ENCODE measurements around the gene PTPA.

The PTPA gene

GRCh38 chr9:129081388-129081904 is 29.8 kb upstream of the PTPA start:
- Histone ChIP-seq H3K36me3 (ENCODE audit: control insufficient read depth in 1 of 2, insufficient read depth in 2 of 2, low read length in 2 of 2) (peaks cover 14 to 28% of the 10 kb centered on the region in 2 donors), H3K9ac (ENCODE audit: low read depth in 1 of 2, low read length in 2 of 2) (peak overlapping the region; percentile 72 to 73), H3K4me1 (ENCODE audit: control insufficient read depth in 1 of 2, insufficient read depth in 2 of 2, low read length in 2 of 2) (peaks cover 46 to 59% of the 10 kb centered on the region in 2 donors), H3K27ac (ENCODE audit: low read depth, low read length) (peak overlapping the region; percentile 85), H3K4me3 (ENCODE audit: low read depth in 1 of 2, low read length in 2 of 2) (peak overlapping the region; percentile 79 to 93), H3K9me3 (ENCODE audit: control insufficient read depth in 1 of 2, low read length in 2 of 2) (no peaks in the 10 kb centered on the region), H3K27me3 (ENCODE audit: control insufficient read depth in 1 of 2, insufficient read depth in 2 of 2, low read length in 2 of 2) (no peaks in the 10 kb centered on the region)

GRCh38 chr9:129084087-129084486 is 27.1 kb upstream of the PTPA start:
- Histone ChIP-seq H3K27me3 (ENCODE audit: control insufficient read depth in 1 of 2, insufficient read depth in 2 of 2, low read length in 2 of 2) (no peaks in the 10 kb centered on the region), H3K9ac (ENCODE audit: low read depth in 1 of 2, low read length in 2 of 2) (peak overlapping the region; percentile 18 to 72), H3K4me3 (ENCODE audit: low read depth in 1 of 2, low read length in 2 of 2) (peak overlapping the region; percentile 23 to 30), H3K9me3 (ENCODE audit: control insufficient read depth in 1 of 2, low read length in 2 of 2) (no peaks in the 10 kb centered on the region), H3K27ac (ENCODE audit: low read depth, low read length) (no peak overlapping the region), H3K4me1 (ENCODE audit: control insufficient read depth in 1 of 2, insufficient read depth in 2 of 2, low read length in 2 of 2) (peaks cover 30 to 42% of the 10 kb centered on the region in 2 donors), H3K36me3 (ENCODE audit: control insufficient read depth in 1 of 2, insufficient read depth in 2 of 2, low read length in 2 of 2) (peaks cover 27 to 46% of the 10 kb centered on the region in 2 donors)

GRCh38 chr9:129089246-129089645 is 22.0 kb upstream of the PTPA start:
- Histone ChIP-seq H3K4me1 (ENCODE audit: control insufficient read depth in 1 of 2, insufficient read depth in 2 of 2, low read length in 2 of 2) (peaks cover 0 to 3% of the 10 kb centered on the region in 2 donors), H3K9ac (ENCODE audit: low read depth in 1 of 2, low read length in 2 of 2) (no peak overlapping the region), H3K36me3 (ENCODE audit: control insufficient read depth in 1 of 2, insufficient read depth in 2 of 2, low read length in 2 of 2) (peaks cover 30 to 52% of the 10 kb centered on the region in 2 donors), H3K4me3 (ENCODE audit: low read depth in 1 of 2, low read length in 2 of 2) (no peak overlapping the region), H3K27me3 (ENCODE audit: control insufficient read depth in 1 of 2, insufficient read depth in 2 of 2, low read length in 2 of 2) (no peaks in the 10 kb centered on the region), H3K9me3 (ENCODE audit: control insufficient read depth in 1 of 2, low read length in 2 of 2) (no peaks in the 10 kb centered on the region), H3K27ac (ENCODE audit: low read depth, low read length) (no peak overlapping the region)

- no peaks in the 10 kb centered on the region for H3K9me3 ChIP-seq (ENCODE audit: control insufficient read depth in 1 of 2, low read length in 2 of 2)
- H3K4me3 ChIP-seq (ENCODE audit: low read depth in 1 of 2, low read length in 2 of 2) = no peak overlapping the region
- H3K36me3 ChIP-seq (ENCODE audit: control insufficient read depth in 1 of 2, insufficient read depth in 2 of 2, low read length in 2 of 2) = peaks cover 3 to 57% of the 10 kb centered on the region in 2 donors
- no peaks in the 10 kb centered on the region for H3K4me1 ChIP-seq (ENCODE audit: control insufficient read depth in 1 of 2, insufficient read depth in 2 of 2, low read length in 2 of 2)
- H3K9ac ChIP-seq (ENCODE audit: low read depth in 1 of 2, low read length in 2 of 2) = no peak overlapping the region
- H3K27me3 ChIP-seq (ENCODE audit: control insufficient read depth in 1 of 2, insufficient read depth in 2 of 2, low read length in 2 of 2) = no peaks in the 10 kb centered on the region
- H3K27ac ChIP-seq (ENCODE audit: low read depth, low read length) = no peak overlapping the region
These were observed 17.4 kb upstream of the PTPA start for GRCh38 chr9:129093602-129094386.

- Histone ChIP-seq H3K36me3 (ENCODE audit: control insufficient read depth in 1 of 2, insufficient read depth in 2 of 2, low read length in 2 of 2) (peaks cover 1 to 49% of the 10 kb centered on the region in 2 donors), H3K27me3 (ENCODE audit: control insufficient read depth in 1 of 2, insufficient read depth in 2 of 2, low read length in 2 of 2) (no peaks in the 10 kb centered on the region), H3K9ac (ENCODE audit: low read depth in 1 of 2, low read length in 2 of 2) (no peak overlapping the region), H3K9me3 (ENCODE audit: control insufficient read depth in 1 of 2, low read length in 2 of 2) (no peaks in the 10 kb centered on the region), H3K4me3 (ENCODE audit: low read depth in 1 of 2, low read length in 2 of 2) (no peak overlapping the region), H3K4me1 (ENCODE audit: control insufficient read depth in 1 of 2, insufficient read depth in 2 of 2, low read length in 2 of 2) (no peaks in the 10 kb centered on the region), H3K27ac (ENCODE audit: low read depth, low read length) (no peak overlapping the region)
These were observed 16.6 kb upstream of the PTPA start for GRCh38 chr9:129094387-129095169.

GRCh38 chr9:129095170-129095667 is 16.0 kb upstream of the PTPA start:
- H3K27ac ChIP-seq (ENCODE audit: low read depth, low read length) = no peak overlapping the region
- H3K9me3 ChIP-seq (ENCODE audit: control insufficient read depth in 1 of 2, low read length in 2 of 2) = no peaks in the 10 kb centered on the region
- no peaks in the 10 kb centered on the region for H3K27me3 ChIP-seq (ENCODE audit: control insufficient read depth in 1 of 2, insufficient read depth in 2 of 2, low read length in 2 of 2)
- no peaks in the 10 kb centered on the region for H3K4me1 ChIP-seq (ENCODE audit: control insufficient read depth in 1 of 2, insufficient read depth in 2 of 2, low read length in 2 of 2)
- H3K4me3 ChIP-seq (ENCODE audit: low read depth in 1 of 2, low read length in 2 of 2) = no peak overlapping the region
- no peak overlapping the region for H3K9ac ChIP-seq (ENCODE audit: low read depth in 1 of 2, low read length in 2 of 2)
- peaks cover 0 to 48% of the 10 kb centered on the region in 2 donors for H3K36me3 ChIP-seq (ENCODE audit: control insufficient read depth in 1 of 2, insufficient read depth in 2 of 2, low read length in 2 of 2)

GRCh38 chr9:129095908-129096307 is 15.3 kb upstream of the PTPA start:
- H3K4me3 ChIP-seq (ENCODE audit: low read depth in 1 of 2, low read length in 2 of 2) = no peak overlapping the region
- no peak overlapping the region for H3K27ac ChIP-seq (ENCODE audit: low read depth, low read length)
- no peaks in the 10 kb centered on the region for H3K9me3 ChIP-seq (ENCODE audit: control insufficient read depth in 1 of 2, low read length in 2 of 2)
- no peaks in the 10 kb centered on the region for H3K4me1 ChIP-seq (ENCODE audit: control insufficient read depth in 1 of 2, insufficient read depth in 2 of 2, low read length in 2 of 2)
- H3K36me3 ChIP-seq (ENCODE audit: control insufficient read depth in 1 of 2, insufficient read depth in 2 of 2, low read length in 2 of 2) = peaks cover 0 to 47% of the 10 kb centered on the region in 2 donors
- H3K27me3 ChIP-seq (ENCODE audit: control insufficient read depth in 1 of 2, insufficient read depth in 2 of 2, low read length in 2 of 2) = no peaks in the 10 kb centered on the region
- no peak overlapping the region for H3K9ac ChIP-seq (ENCODE audit: low read depth in 1 of 2, low read length in 2 of 2)

GRCh38 chr9:129097671-129098306 is 13.4 kb upstream of the PTPA start:
- no peak overlapping the region for H3K27ac ChIP-seq (ENCODE audit: low read depth, low read length)

GRCh38 chr9:129098328-129098727 is 12.9 kb upstream of the PTPA start:
- no peak overlapping the region for H3K4me3 ChIP-seq (ENCODE audit: low read depth in 1 of 2, low read length in 2 of 2)
- H3K9ac ChIP-seq (ENCODE audit: low read depth in 1 of 2, low read length in 2 of 2) = no peak overlapping the region
- H3K36me3 ChIP-seq (ENCODE audit: control insufficient read depth in 1 of 2, insufficient read depth in 2 of 2, low read length in 2 of 2) = peaks cover 0 to 50% of the 10 kb centered on the region in 2 donors
- no peak overlapping the region for H3K27ac ChIP-seq (ENCODE audit: low read depth, low read length)
- peaks cover 3 to 5% of the 10 kb centered on the region in 2 donors for H3K4me1 ChIP-seq (ENCODE audit: control insufficient read depth in 1 of 2, insufficient read depth in 2 of 2, low read length in 2 of 2)
- H3K9me3 ChIP-seq (ENCODE audit: control insufficient read depth in 1 of 2, low read length in 2 of 2) = no peaks in the 10 kb centered on the region
- no peaks in the 10 kb centered on the region for H3K27me3 ChIP-seq (ENCODE audit: control insufficient read depth in 1 of 2, insufficient read depth in 2 of 2, low read length in 2 of 2)

More at GRCh38 chr9:129097671-129098306, 13.4 kb upstream of the PTPA start:
- H3K9me3 ChIP-seq (ENCODE audit: control insufficient read depth in 1 of 2, low read length in 2 of 2) = no peaks in the 10 kb centered on the region
- H3K4me1 ChIP-seq (ENCODE audit: control insufficient read depth in 1 of 2, insufficient read depth in 2 of 2, low read length in 2 of 2) = no peaks in the 10 kb centered on the region
- H3K4me3 ChIP-seq (ENCODE audit: low read depth in 1 of 2, low read length in 2 of 2) = no peak overlapping the region
- no peak overlapping the region for H3K9ac ChIP-seq (ENCODE audit: low read depth in 1 of 2, low read length in 2 of 2)
- no peaks in the 10 kb centered on the region for H3K27me3 ChIP-seq (ENCODE audit: control insufficient read depth in 1 of 2, insufficient read depth in 2 of 2, low read length in 2 of 2)
- peaks cover 0 to 50% of the 10 kb centered on the region in 2 donors for H3K36me3 ChIP-seq (ENCODE audit: control insufficient read depth in 1 of 2, insufficient read depth in 2 of 2, low read length in 2 of 2)

Measured in duodenal mucosa (tissue), 2 donors.